B cell (primary cell): ENCODE measurements around the gene PREX1. TPM values are rescaled to one million over a fixed set of nuclear protein-coding genes. Genes with fewer than 3 reads are reported as not detected.

ENCODE experiments used
- ATAC-seq: fragments of 200-7000 bp; cut with Tn5 transposase; one replicate; pipeline ENCODE4 v1.10.0; 2021; ENCODE audit warnings: low read depth, mild to moderate bottlenecking, moderate number of reproducible peaks, moderate library complexity
- CTCF ChIA-PET: fragments of 350-600 bp; sonication (Branson Sonifier 250); formaldehyde crosslinking; loops from one replicate; lab custom pipeline; 2021; ENCODE audit warnings: antibody characterized with exemption, inconsistent platforms; lab: Charles Lee
- POLR2A ChIA-PET: fragments of 350-600 bp; sonication (Branson Sonifier 250); formaldehyde crosslinking; loops from one replicate; lab custom pipeline; 2021; ENCODE audit warnings: antibody characterized with exemption; lab: Charles Lee
- DNase-seq: peaks from one replicate; pipeline ENCODE4 v3.0.0; 2013
- H2AFZ ChIP-seq: 2 replicates; pipeline ENCODE4 v1.6.1; 2012; ENCODE audit warnings: mild to moderate bottlenecking, low read depth, low read length; ENCODE audit not compliant: insufficient read depth, poor library complexity, severe bottlenecking
- H3K27ac ChIP-seq, 2 donors: 1 replicate in 1 of 2; 2 replicates in 1 of 2; pipeline ENCODE4 v1.5.1; 2012 to 2013; ENCODE audit warnings: low read length in 2 of 2, mild to moderate bottlenecking in 2 of 2, moderate library complexity in 1 of 2
- H3K27me3 ChIP-seq, 4 experiments: fragments of 200-600 bp in 1 of 4; sonication (generic) in 1 of 4; replicated peaks in 1 of 4; 1 replicate in 2 of 4; 2 replicates in 2 of 4; pipeline versions ENCODE4 v1.6.1 to v1.7.0; 2013 to 2016; ENCODE audit warnings: low read length in 3 of 4, mild to moderate bottlenecking in 2 of 4, mixed read lengths in 1 of 4, moderate library complexity in 1 of 4; ENCODE audit not compliant: insufficient read depth in 4 of 4, control insufficient read depth in 3 of 4; ENCODE audit errors: control extremely low read depth in 1 of 4
- H3K36me3 ChIP-seq, 2 experiments: replicated peaks in 1 of 2; 1 replicate in 1 of 2; 2 replicates in 1 of 2; pipeline versions ENCODE4 v1.6.1 to v1.7.1; 2013; ENCODE audit warnings: low read length in 1 of 2; ENCODE audit not compliant: insufficient read depth in 2 of 2, control insufficient read depth in 1 of 2; ENCODE audit errors: control extremely low read depth in 1 of 2, extremely low read depth in 1 of 2
- H3K4me1 ChIP-seq, 2 donors: fragments of 200-600 bp in 1 of 2; sonication (generic) in 1 of 2; 1 replicate in 1 of 2; 2 replicates in 1 of 2; pipeline versions ENCODE4 v1.5.1 to v1.6.1; 2013 to 2017; ENCODE audit warnings: low read length in 2 of 2; ENCODE audit not compliant: control insufficient read depth in 2 of 2, insufficient read depth in 2 of 2
- H3K4me2 ChIP-seq: replicated peaks from 2 replicates; pipeline ENCODE3; 2012; ENCODE audit warnings: mild to moderate bottlenecking, low read depth, low read length; ENCODE audit not compliant: poor library complexity, severe bottlenecking
- H3K4me3 ChIP-seq, 5 experiments: fragments of 200-600 bp in 1 of 5; sonication (generic) in 1 of 5; 1 replicate in 3 of 5; 2 replicates in 2 of 5; pipeline versions ENCODE4 v1.5.1 to v1.7.0; 2011 to 2016; ENCODE audit warnings: low read length in 4 of 5, mild to moderate bottlenecking in 4 of 5, low read depth in 2 of 5, control low read depth in 1 of 5, moderate library complexity in 1 of 5; ENCODE audit not compliant: insufficient read depth in 1 of 5; ENCODE audit errors: control extremely low read depth in 1 of 5, extremely low read depth in 1 of 5
- H3K79me2 ChIP-seq: fragments of 200-600 bp; sonication (generic); one replicate; pipeline ENCODE4 v1.6.0; 2016; ENCODE audit warnings: low read length; ENCODE audit not compliant: control insufficient read depth, insufficient read depth
- H3K9ac ChIP-seq: fragments of 200-600 bp; sonication (generic); 2 replicates; pipeline ENCODE4 v1.6.1; 2017; ENCODE audit warnings: mild to moderate bottlenecking, low read length, moderate library complexity
- H3K9me3 ChIP-seq, 3 donors: one replicate each; pipeline versions ENCODE4 v1.6.1 to v1.7.1; 2013; ENCODE audit warnings: low read length in 2 of 3; ENCODE audit not compliant: control insufficient read depth in 2 of 3, insufficient read depth in 1 of 3; ENCODE audit errors: control extremely low read depth in 1 of 3
- H4K20me1 ChIP-seq: 2 replicates; pipeline ENCODE4 v1.6.0; 2012; ENCODE audit warnings: mild to moderate bottlenecking, low read length; ENCODE audit not compliant: insufficient read depth, control insufficient read depth, poor library complexity, severe bottlenecking
- H3K27ac Mint-ChIP-seq: one replicate; pipeline ENCODE4 v1.8.0; 2021; ENCODE audit warnings: mixed read lengths
- H3K27me3 Mint-ChIP-seq: one replicate; pipeline ENCODE4 v1.8.0; 2021; ENCODE audit warnings: mixed read lengths
- H3K4me1 Mint-ChIP-seq: one replicate; pipeline ENCODE4 v1.8.0; 2021; ENCODE audit warnings: mixed read lengths
- H3K4me3 Mint-ChIP-seq: one replicate; pipeline ENCODE4 v1.8.0; 2021; ENCODE audit warnings: mixed read lengths
- H3K9me3 Mint-ChIP-seq: one replicate; pipeline ENCODE4 v1.8.0; 2022; ENCODE audit warnings: mixed read lengths; ENCODE audit not compliant: insufficient read depth
- EZH2 ChIP-seq: IDR thresholded peaks from 2 replicates; pipeline ENCODE4 v1.6.1; 2012; ENCODE audit warnings: borderline replicate concordance, low read depth, mild to moderate bottlenecking, moderate library complexity, low read length; ENCODE audit not compliant: insufficient read depth, poor library complexity, severe bottlenecking
- WGBS: methylation state at CpG from one replicate; pipeline ENCODE4 v1.1.5; 2013; ENCODE audit warnings: missing lambda C conversion rate; ENCODE audit not compliant: insufficient coverage; 5-methylcytosine and 5-hydroxymethylcytosine counted together
- intact Hi-C: fragments of 100-400 bp; cut with micrococcal nuclease; formaldehyde crosslinking; loops from one replicate; pipeline ENCODE4 v1.10.0; 2022
- polyA plus RNA-seq: library from polyadenylated mRNA; depleted of rRNA; stranded (reverse); fragments of >200 nt; gene quantifications from 2 replicates; pipeline ENCODE4 v1.2.3, GENCODE V29; 2012
- total RNA-seq, 2 donors: library from RNA; stranded (reverse); fragments of 120-200 nt in 1 of 2; gene quantifications; 1 replicate in 1 of 2; 2 replicates in 1 of 2; pipeline versions ENCODE4 v1.2.3 to v1.2.4, GENCODE V29; 2013 to 2022
- TF ChIP-seq, protein P1 (sequence below): fragments of 200-600 bp; IDR thresholded peaks from one replicate; pipeline ENCODE4 v1.8.0; 2022; ENCODE audit warnings: antibody characterized with exemption, mild to moderate bottlenecking

PREX1 gene
- total and polyA plus RNA-seq, 2 donors (not counting 1 experiment from before 2014, with no cell fraction given): 79.1 to 99.4 TPM

DNA sequence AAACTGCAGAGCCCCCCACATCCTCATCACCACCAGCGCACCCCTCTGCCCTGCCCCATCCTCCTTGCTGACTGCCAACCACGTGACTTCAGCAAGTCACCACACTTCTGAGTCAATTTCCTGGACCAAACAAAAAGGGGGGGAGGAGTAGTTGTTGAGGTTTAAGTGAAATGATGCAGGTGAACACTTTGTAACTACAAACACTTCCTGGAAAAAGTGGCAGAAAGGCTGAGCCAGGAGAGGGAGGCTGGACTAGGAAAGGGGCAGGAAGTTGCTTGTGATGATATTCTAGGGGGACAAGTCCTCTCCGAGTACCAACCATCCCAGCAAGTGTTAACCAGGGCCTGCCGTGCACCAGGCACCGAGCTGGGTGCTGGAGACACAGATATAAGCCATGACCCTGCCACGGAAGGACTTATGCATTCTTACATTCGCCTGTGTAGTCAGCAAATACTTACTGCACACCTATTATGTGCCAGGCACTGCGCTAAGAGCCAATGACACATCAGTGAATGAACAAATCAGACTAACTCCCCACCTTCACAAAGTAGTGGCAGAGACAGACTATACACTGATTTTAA, 67.3 kb downstream of the PREX1 start:
- Mint-ChIP-seq H3K4me1 (peaks cover 79% of the 10 kb centered on the region), H3K4me3 (peak overlapping the region; percentile 89), H3K9me3 (peaks cover 2% of the 10 kb centered on the region), H3K27me3 (no peaks in the 10 kb centered on the region), H3K27ac (peak overlapping the region; percentile 98)
- H3K9ac ChIP-seq: peak overlapping the region; percentile 31
- peaks cover 0 to 26% of the 10 kb centered on the region in 2 experiments for H3K36me3 ChIP-seq
- H3K4me1 ChIP-seq: peaks cover 41 to 69% of the 10 kb centered on the region in 2 donors
- no peaks in the 10 kb centered on the region for H3K27me3 ChIP-seq
- POLR2A ChIA-PET: interaction anchor here (1.2 to 1.6 kb wide), 3 partner anchors 16 to 58 kb away, joined by 3 to 5 read pairs (median 3); no protein-coding TSS in a partner anchor
- peaks cover 57% of the 10 kb centered on the region for H4K20me1 ChIP-seq
- CTCF ChIA-PET: interaction anchor here (0.9 to 1.5 kb wide), 2 partner anchors 9 to 145 kb away, joined by 4 to 5 read pairs; no protein-coding TSS in a partner anchor
- TF ChIP-seq EZH2: no peak
- TF ChIP-seq, protein P1, sequence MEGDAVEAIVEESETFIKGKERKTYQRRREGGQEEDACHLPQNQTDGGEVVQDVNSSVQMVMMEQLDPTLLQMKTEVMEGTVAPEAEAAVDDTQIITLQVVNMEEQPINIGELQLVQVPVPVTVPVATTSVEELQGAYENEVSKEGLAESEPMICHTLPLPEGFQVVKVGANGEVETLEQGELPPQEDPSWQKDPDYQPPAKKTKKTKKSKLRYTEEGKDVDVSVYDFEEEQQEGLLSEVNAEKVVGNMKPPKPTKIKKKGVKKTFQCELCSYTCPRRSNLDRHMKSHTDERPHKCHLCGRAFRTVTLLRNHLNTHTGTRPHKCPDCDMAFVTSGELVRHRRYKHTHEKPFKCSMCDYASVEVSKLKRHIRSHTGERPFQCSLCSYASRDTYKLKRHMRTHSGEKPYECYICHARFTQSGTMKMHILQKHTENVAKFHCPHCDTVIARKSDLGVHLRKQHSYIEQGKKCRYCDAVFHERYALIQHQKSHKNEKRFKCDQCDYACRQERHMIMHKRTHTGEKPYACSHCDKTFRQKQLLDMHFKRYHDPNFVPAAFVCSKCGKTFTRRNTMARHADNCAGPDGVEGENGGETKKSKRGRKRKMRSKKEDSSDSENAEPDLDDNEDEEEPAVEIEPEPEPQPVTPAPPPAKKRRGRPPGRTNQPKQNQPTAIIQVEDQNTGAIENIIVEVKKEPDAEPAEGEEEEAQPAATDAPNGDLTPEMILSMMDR: no peak
- peaks cover 0 to 28% (median 12%) of the 10 kb centered on the region in 3 donors for H3K9me3 ChIP-seq
- peaks cover 99% of the 10 kb centered on the region for H3K79me2 ChIP-seq
- H3K27ac ChIP-seq: peak overlapping the region; percentile 76 to 80
- H2AFZ ChIP-seq: peak overlapping the region; percentile 13
- DNase-seq (peak; percentile 74), ATAC-seq (peak; percentile 84)
- peak overlapping the region; percentile 63 for H3K4me2 ChIP-seq
- 28% methylated on average over 6 of the region's 8 CpGs for WGBS
- intact Hi-C loops: loop anchor here (1.0 to 2.0 kb wide), 4 partner anchors 8 to 58 kb away; no protein-coding TSS in a partner anchor
- peak overlapping the region in 4 of 5 experiments; percentile 8 to 30 (median 18) for H3K4me3 ChIP-seq
